ENCODE results near the gene SAMD9.
"Not testable (repeated sequence)": the region's sequence is repeated elsewhere in the genome, so short reads cannot be mapped to it uniquely, and the experiment has no call there.

SAMD9 gene

DNA sequence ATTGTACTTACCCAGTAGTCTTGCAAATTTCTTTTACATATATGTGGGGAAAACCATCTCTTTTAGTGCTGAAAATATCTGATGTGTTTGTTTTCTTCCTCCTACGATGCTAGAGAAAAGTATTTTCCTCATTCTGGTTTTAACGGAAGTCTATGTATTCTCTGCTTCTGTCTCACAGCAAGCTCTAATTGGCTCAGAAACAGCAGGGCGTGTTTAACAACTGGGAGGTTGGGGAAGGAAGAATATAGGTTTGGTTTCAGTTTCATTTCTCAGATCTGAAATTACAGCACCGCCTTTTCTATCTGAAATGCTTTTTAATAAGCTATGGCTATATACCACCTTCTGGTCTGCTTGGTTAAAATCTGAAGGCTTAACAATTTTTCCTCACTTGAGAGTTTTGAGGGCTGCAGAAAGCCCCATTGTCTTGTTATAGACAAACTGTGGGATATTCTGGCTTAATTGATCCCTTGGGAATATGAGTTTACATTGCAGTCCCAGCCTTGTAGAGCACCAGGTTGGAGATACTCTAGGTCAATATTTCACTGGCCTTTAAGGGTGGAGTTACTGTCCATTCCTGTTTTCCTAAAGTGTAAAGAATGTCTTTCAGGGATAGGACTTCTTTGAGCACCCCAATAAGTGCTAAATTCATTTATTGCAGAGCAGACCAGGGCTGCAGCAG is at the start of gene SAMD9:
SAMD9 (minus strand) TSS at position 128 of the 679 bp plus-strand sequence. CDS start 11,882 bp downstream, outside the sequence.
- peak; percentile 80 for DNase-seq

DNA sequence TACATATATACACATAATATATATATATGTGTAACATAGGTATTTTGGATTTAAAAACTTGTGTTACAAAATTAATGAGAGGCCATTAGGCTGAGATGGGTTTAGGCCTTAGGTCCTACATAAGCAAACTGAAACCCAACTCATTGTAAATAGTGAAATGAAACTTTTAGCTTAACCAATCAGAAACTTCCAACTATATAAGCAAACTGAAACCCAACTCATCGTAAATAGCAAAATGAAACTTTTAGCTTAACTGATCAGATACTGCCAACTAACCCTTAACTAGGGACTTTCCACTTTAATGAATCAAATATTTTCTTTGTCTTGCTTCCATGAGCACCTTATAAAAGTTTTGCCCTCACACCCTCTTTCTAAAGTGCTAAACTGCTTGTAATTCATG is 47.7 kb upstream of the SAMD9 start:
- DNase-seq = no peak

DNA sequence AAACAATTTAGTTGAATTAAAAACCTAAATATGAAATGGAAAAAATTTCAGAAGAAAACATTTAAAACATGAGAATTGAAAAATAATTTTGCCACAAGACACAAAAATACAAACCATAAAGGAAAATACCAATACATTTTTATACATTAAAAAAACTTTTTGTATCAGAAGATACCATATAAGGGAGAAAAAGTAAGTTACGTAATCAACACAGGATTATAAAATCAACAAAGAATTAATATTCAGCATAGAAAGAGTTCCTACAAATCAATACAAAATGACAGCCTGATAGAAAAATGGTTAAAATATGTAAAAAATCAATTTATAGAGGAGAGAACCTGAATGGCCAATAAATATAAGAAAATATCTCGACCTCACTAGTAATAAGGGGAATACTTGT is 47.0 kb upstream of the SAMD9 start:
- DNase-seq = no peak

DNA sequence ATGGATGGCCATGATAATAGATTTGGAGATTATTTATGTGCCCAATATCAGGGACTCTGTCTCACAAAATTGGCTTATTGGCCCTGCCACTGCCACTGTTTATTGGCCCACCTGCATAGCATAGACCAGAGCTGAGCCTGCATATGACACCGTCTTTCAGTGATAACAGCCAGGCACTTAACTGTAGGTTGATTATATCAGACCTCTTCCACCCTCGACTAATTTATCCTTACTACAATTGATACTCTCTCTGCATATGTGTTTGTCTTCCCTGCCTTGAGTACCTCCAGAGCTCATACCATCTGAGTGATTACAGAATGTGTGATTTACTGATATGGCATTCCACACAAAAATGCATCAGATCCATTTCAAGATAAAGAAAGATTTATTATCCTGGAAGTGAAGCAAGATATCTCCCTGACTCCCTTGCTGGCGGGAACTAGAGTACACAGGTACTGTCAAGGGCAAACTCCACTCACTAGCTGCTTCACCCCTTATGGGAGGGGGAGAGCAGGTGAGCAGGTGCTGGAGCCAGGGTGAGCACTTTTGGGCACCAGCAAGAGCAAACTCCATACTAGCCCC is 43.5 kb upstream of the SAMD9 start:
- DNase-seq = no peak

DNA sequence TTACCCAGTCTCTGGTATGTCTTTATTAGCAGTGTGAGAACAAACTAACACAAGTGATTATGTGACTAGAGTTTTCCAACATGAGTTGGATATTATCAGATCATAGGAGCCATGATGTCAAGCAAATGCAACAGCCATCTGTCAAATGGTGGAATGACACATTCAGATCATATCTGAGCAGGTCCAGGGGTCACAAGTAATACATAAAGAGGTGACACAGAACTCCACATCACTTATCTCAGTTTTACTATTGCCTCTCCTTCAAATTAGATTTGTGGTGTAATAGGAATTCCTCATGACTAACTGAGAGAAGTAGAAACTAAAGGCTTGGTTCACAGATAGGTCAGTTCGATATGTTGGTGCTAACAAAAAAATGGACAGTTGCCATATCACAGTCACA is 42.6 kb upstream of the SAMD9 start:
- DNase-seq = no peak

DNA sequence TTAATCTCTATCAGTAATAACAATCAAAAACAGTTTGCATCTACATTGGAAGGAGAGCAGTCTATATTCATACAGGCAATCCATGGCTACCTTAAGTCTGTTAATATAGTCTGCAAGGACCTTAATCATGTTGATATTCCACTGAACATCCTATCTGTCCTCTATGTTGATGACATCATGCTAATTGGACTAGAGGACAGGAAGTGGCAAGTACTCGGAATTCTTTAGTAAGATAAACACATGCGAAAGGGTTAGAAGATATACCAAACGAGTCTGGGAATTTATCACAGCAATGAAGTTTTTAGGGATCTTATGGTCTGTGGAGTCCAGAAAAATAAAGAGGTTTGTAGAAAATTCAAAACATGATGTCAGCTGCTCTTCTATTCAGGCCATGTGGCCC is 41.7 kb upstream of the SAMD9 start:
- DNase-seq = no peak

DNA sequence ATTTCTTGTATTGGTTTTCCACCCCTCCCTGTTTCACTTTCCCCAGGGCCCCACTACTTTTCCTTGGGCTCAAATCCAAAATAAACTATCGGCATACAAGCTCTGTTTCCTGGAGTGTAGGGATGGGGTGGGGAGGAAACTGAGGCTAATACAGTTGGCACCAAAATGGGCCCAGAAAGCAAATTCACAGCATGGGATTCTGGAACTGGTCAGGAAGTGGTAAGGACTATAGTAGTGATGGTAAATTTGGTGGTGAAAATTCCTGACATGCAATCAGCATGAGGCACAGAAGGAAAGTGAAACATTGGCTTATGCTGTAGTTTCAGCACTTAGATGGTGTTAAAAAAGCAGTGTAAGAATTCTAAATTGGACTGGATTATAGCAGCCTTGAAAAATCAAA is 39.1 kb upstream of the SAMD9 start:
- DNase-seq = no peak

DNA sequence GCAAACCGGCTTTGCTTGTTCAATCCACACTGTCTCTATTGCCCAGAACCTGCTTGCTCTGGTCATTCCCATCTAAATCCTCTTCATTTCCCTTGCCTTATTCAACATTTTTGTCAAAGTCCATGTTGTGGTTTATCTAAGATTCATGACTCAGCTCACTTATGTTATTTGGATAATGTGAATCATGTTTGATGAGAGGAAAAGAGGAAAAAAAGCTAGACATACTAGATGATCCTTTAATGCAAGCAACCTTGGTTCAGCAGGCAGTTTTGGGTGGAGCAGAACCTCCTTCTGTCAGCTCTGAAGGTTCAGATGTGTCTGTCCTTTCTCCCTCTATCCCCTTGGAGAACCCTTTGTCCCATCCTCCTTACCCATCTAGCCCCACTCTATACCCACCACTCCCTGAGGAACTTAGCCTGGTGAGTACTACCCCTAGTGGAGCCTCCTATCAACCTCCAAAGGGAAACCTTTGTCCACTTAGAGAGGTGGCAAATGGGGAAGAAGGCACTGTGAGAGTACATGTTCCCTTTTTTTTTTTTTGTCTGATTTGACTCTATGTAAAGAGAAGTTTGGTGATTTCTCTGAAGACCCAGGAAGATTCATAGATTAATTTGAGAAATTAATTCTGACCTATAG is 32.5 kb upstream of the SAMD9 start:
- DNase-seq = no peak

DNA sequence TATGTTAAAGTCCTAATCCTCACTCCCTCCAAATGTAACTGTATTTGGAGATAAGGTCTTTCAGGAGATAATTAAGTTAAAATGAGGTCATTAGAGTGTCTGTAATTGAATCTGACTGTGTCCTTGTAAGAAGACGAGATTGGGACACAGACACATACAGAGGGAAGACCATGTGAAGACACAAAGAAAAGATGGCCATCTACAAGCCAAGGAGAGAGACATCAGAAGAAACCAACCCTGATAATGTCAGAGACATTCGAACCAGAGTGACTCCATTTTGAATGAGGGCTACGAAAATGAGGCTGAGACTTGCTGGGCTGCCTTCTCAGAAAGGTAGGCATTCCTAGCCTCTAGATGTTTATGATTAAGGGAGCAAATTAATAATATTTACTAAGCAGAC is 30.9 kb upstream of the SAMD9 start:
- no peak for DNase-seq

DNA sequence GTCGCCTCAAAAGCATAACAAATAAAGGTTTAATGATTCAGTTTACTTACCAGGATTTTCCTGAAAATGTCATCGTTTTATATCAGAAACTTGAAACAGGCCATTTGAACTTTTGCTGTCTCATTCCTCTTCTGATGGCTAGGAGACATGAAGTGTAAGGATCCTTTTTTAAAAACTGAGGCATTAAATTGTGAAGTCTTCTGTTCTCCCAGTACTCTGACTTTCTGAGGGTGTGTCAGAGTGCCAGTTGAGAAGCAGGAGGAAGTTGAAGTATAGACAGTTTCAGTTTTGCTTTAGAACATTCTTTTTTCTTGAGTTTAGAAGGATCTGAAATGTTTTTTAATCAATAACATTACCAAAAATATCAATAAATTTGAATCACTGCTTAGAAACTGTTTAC is 30.4 kb upstream of the SAMD9 start, which contains the start of gene SAMD9L:
SAMD9L (minus strand) TSS at position 242 of the 400 bp plus-strand sequence. CDS start 12,414 bp downstream, outside the sequence.
- DNase-seq = no peak

DNA sequence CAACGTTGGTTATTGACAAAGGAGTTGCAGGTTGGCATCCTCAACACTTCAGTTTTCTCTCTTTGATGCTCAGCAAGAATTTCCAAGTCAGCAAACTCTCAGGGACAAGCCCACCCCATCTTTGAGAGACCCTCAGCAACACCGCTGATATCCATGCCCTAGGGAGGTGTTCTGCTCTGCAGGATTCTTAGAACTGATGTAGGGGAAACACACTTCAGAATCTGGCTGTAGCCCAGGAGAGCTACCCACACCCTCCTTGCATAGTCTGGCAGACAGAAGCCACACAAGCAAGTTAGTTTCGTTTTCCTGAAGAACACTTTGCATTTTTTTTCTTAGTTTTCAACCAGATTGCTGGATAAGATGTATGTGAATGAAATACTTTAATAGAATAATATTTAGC is 29.6 kb upstream of the SAMD9 start:
- peak; percentile 35 for DNase-seq

DNA sequence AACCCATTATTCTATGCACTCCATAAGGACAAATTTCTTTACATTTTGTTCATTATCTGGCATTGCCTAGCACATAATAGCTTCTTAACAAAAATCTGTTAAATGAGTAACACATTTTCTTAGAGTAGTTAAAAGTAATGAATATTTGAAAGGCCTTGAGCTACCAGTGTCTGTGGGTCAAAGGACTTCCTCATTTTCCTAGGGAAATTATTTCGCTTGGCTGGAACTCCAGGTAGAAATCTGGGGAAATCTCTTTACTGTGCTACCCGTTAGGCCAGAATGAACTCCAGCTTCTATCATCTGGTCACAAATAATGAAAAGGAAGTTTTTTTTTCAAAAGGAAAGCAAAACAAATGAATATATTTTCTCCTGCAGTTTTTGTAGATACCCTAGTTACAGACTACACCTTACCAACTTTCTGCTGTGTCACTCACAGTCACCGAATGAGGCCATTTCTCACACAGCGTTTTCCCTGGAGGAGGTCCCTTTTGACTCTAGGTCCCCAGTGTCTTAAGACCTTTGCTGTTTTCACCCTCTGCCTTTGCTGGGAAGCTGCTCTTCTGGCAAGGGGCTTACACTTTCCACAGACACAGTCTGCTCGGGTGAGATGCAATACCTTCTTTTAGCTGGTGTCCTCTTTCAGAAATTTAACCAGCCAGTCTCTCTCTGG is 28.8 kb upstream of the SAMD9 start:
- no peak for DNase-seq

DNA sequence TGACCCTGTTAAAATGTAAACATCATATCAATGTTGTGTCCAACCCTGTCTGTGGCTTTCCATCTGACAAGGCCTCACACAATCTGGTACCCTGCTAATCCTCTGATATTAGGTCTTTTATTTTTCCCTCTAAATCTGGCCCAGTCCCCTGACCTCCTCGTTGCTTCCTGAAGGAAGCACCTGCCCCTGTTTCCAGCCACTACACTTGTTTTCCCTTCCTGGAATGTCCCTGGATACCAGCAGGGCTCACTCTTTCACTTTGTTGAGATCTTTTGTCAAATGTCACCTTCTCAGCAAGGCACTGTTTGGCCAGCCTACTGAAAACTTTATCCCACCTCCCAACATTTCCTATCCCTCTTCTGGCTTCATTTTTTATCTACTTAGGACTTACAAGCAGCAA is 28.3 kb upstream of the SAMD9 start:
- no peak for DNase-seq

DNA sequence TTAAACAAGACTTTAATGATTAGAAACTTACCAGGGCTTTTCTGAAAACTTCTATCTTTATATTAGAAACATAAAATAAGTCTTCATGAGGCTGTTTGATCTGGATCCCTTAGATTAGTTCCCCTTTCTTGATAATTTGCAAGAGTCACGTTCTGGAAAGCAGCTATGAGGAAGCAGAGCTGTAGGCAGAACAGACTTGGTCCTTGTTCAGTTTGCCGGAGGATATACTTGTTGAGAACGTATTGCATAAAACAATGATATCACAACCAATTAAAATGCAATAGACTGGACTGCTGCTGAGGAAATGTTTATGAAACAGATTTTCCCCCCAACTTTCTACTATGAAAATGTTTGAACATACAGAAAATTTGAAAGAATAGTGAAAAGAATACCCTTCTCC is 27.6 kb upstream of the SAMD9 start:
- no peak for DNase-seq

DNA sequence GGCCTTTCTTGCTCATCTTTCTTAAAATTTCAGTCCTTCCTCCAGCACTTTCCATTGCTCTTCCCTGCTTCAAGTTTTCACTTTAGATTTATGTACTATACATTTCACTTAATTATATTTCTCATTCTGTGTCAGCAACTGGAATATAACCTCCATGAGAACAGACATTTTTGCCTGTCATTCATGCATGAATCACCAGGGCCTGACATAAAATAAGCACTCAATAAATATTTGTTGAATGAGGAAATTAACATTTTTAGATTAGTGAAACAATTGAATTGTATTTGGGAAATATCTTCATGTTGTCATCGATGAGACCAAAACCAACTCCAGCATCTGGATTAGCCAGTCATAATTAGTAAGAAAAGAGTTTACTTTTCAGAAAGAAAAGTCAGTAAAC is 24.3 kb upstream of the SAMD9 start:
- no peak for DNase-seq

DNA sequence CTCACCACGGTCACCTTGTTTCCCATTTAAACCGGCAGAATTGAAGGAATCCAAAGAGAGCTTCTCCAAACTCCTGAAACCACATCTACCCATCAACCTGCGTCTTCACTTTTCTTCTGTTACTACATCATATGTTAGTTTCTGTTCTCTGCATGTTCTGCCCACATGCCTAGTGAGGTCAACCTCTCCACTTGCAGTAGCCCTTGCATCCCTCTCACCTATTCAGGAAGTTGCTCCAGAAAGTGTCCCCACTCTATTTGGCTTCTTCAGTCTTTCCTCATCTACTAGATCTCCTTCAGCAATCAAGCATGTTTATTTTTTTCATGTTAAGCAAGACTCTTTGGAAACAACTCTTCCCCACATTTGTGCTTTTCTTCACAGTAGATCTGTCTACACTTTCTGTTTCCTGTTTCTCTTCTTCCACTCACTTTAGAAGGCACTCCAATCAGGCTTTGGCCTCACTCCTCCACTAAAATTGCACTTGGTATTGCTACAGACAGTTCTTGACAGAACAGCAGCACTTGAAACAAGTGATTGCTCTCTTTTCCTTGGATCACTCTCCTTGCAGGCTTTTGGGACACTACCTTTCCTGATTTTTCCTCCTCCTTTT is 22.9 kb upstream of the SAMD9 start:
- DNase-seq = no peak

DNA sequence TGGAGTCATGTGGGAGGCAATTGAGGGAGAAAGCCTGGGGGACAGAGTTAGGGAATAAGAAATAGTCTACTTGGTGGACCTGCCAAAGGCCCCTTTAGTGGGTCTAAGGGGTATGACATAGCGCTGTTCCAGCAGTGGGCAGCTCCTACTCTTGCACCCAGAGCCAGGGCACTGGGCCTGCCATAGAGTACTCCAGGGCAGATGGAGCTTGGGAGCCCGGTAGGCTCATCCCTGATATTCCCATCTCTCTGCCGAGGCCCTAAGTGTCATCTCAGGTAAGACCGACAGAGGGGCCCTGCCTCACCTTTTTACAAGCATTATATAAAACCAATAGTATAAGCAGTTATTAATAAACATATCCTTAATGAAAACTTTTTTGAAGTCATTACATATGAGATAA is 20.8 kb upstream of the SAMD9 start:
- DNase-seq = no peak

DNA sequence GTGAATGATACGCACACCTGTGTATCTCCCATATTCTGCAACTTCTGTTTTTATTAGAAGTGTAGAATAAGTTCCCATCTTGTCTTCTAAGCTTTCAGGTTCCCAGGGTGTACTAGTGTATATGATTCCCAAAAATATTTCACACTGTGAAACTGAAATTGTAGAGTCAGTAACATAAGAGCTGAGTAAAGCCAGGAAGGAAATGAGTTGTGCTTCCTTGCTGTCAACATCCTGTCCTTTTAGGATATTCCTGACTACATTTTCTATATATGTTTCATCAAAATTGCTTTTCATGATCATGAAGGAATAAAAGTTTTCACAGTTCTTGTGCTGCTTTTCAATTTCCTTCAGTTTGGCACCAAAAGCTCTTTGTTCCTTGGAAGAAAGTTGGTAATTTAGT is 15.2 kb upstream of the SAMD9 start:
- no peak for DNase-seq

DNA sequence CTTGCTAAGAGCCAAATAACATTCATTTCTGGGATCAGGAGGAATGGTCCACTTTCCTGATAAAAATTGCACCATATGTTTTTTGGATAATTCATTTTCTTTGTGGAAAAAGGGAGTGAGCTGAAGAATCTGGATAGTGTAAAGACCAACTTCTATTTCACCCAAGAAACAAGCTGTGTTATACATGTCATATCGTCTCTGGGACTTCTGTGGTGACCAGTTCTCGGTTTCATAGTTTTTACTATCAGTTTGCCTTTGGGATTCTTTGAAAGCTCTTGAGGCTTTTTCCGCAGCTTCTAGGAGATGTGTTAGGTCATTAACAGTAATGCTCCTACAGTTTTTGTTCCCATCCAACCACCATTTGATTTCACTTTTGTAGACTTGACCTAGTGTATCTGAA is 14.4 kb upstream of the SAMD9 start:
- DNase-seq = no peak

DNA sequence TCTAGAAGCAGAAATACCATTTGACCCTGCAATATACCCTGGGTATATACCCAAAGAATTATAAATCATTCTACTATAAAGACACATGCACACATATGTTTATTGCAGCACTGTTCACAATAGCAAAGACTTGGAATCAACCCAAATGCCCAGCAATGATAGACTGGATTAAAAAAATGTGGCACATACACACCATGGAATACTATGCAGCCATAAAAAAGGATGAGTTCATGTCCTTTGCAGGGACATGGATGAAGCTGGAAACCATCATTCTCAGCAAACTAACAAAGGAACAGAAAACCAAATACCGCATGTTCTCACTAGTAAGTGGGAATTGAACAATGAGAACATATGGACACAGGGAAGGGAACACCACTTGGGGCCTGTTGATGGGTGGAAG is 9.2 kb upstream of the SAMD9 start:
- not testable (repeated sequence) for DNase-seq

DNA sequence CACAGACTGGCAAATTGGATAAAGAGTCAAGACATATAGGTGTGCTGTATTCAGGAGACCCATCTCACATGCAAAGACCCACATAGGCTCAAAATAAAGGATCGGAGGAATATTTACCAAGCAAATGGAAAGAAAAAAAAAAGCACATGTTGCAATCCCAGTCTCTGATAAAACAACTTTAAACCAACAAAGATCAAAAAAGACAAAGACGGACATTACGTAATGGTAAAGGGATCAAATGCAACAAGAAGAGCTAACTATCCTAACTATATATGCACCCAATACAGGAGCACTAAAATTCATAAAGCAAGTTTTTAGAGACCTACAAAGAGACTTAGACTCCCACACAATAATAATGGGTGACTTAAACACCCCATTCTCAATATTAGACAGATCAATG is 5.8 kb upstream of the SAMD9 start:
- DNase-seq = not testable (repeated sequence)

DNA sequence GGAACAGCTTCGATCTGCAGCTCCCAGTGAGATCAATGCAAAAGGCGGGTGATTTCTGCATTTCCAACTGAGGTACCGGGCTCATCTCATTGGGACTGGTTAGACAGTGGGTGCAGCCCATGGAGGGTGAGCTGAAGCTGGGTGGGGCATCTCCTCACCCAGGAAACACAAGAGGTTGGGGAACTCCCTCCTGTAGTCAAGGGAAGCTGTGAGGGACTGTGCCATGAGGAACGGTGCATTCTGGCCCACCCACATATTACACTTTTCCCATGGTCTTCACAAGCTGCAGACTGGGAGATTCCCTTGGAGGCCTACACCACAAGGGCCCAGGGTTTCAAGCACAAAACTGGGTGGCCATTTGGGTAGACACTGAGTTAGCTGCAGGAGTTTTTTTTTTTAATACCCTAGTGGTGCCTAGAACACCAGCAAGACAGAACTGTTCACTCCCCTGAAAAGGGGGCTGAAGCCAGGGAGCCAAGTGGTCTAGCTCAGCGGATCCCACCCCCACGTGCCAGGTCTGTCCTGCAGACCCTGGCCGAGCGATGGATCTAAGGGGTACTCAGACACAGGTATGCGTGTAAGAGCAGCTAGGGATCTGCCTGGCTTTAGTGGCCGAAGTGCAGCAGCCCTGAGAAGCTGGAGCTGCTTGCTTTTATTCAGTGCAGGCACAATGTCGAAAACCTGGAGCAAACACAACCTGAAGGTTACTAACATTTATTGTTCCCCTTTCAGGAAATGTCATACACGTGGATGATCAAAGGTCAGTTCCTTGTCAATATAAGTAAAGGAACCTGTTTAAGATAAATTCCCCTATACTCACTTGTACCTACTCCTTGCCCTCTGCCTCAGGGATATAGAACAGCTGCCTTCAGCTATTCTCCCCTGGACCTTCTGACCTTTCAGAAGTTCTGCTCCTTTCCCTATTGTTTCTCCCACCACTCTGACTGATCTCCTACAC is 3.1 kb upstream of the SAMD9 start:
- DNase-seq = no peak
